GM12878 (cell line): Measurements from ENCODE around the gene RAD51B. TPM values are rescaled to one million over a fixed set of nuclear protein-coding genes. Genes with fewer than 3 reads are reported as not detected.
A peak's percentile ranks its signal among the peaks of the same experiment; 100 is the strongest.

ENCODE experiments used
- ATAC-seq: fragments of 200-7000 bp; cut with Tn5 transposase; 3 replicates; pipeline ENCODE4 v1.9.1; 2020; ENCODE audit warnings: mild to moderate bottlenecking, moderate library complexity
- BruUV-seq: library from RNA; stranded (reverse); fragments of 400-500 nt; replicated peaks from 2 replicates; lab custom pipeline; 2021; lab: Mats Ljungman, UMichigan
- CTCF ChIA-PET: fragments of 300-600 bp; sonication (Branson Sonifier 250); formaldehyde crosslinking; extraction: SDS; loops from one replicate; lab custom pipeline; 2021; ENCODE audit warnings: inconsistent platforms; lab: Yijun Ruan, JAX
- POLR2A ChIA-PET: fragments of 350-600 bp; formaldehyde crosslinking; extraction: SDS; loops from one replicate; lab custom pipeline; 2021; ENCODE audit warnings: inconsistent platforms; lab: Charles Lee
- RAD21 ChIA-PET: fragments of 300-600 bp; sonication (Branson Sonifier 250); formaldehyde crosslinking; loops from one replicate; lab custom pipeline; 2023; ENCODE audit warnings: antibody characterized with exemption; ENCODE audit not compliant: unreplicated experiment; lab: Charles Lee
- SMC1A ChIA-PET: fragments of 300-600 bp; sonication (Branson Sonifier 250); formaldehyde crosslinking; loops from one replicate; lab custom pipeline; 2023; ENCODE audit not compliant: unreplicated experiment, uncharacterized antibody; lab: Charles Lee
- DNase-seq: peaks from one replicate; pipeline ENCODE4 v3.0.0-alpha.2; 2011; ENCODE audit warnings: low read depth, low spot score
- FAIRE-seq: peaks from 3 replicates; lab custom pipeline; 2011; peaks lifted over from hg19 to GRCh38; lab: Jason Lieb, UNC
- H2AFZ ChIP-seq: 2 replicates; pipeline ENCODE4 v1.6.0; 2011; ENCODE audit warnings: low read depth, low read length, control low read depth; ENCODE audit not compliant: control insufficient read depth
- H3K27ac ChIP-seq: 2 replicates; pipeline ENCODE4 v1.5.1; 2011; ENCODE audit warnings: control low read depth; ENCODE audit not compliant: control insufficient read depth, insufficient read depth
- H3K27me3 ChIP-seq, 2 experiments: replicated peaks in 1 of 2; 2 replicates each; pipeline versions ENCODE4 v1.6.0 to v1.6.1; 2011; ENCODE audit warnings: low read length in 1 of 2; ENCODE audit not compliant: control insufficient read depth in 2 of 2, insufficient read depth in 2 of 2
- H3K36me3 ChIP-seq, 2 experiments: 2 replicates each; pipeline ENCODE4 v1.5.1; 2011; ENCODE audit warnings: low read length in 1 of 2; ENCODE audit not compliant: control insufficient read depth in 2 of 2, insufficient read depth in 2 of 2
- H3K4me1 ChIP-seq: 2 replicates; pipeline ENCODE4 v1.6.1; 2011; ENCODE audit warnings: mild to moderate bottlenecking, low read length, moderate library complexity, mixed read lengths; ENCODE audit not compliant: control insufficient read depth, insufficient read depth
- H3K4me2 ChIP-seq: 2 replicates; pipeline ENCODE4 v1.6.0; 2011; ENCODE audit warnings: control low read depth; ENCODE audit not compliant: control insufficient read depth, insufficient read depth
- H3K4me3 ChIP-seq: fragments of 200-600 bp; sonication (generic); 2 replicates; pipeline ENCODE4 v1.5.1; 2016
- H3K79me2 ChIP-seq: 2 replicates; pipeline ENCODE4 v1.6.0; 2011; ENCODE audit warnings: low read length; ENCODE audit not compliant: control insufficient read depth, insufficient read depth
- H3K9ac ChIP-seq: 2 replicates; pipeline ENCODE4 v1.8.0; 2011; ENCODE audit warnings: low read length, control low read depth, mixed read lengths; ENCODE audit not compliant: control insufficient read depth, insufficient read depth
- H3K9me3 ChIP-seq: replicated peaks from 3 replicates; pipeline ENCODE4 v1.5.1; 2011; ENCODE audit warnings: mild to moderate bottlenecking, low read length; ENCODE audit not compliant: control insufficient read depth, insufficient read depth
- H4K20me1 ChIP-seq: 2 replicates; pipeline ENCODE4 v1.6.0; 2011; ENCODE audit not compliant: control insufficient read depth, insufficient read depth
- BHLHE40 ChIP-seq, 2 experiments: fragments of 450-650 bp in 1 of 2; IDR thresholded peaks; 2 replicates each; pipeline ENCODE4 v1.6.1; 2011 to 2017; ENCODE audit warnings: low read depth in 2 of 2, borderline replicate concordance in 1 of 2, improper control_type of control experiment in 1 of 2, low read length in 1 of 2, mild to moderate bottlenecking in 1 of 2
- ETV6 ChIP-seq, 2 experiments: fragments of 450-650 bp in 1 of 2; IDR thresholded peaks in 1 of 2; conservative IDR thresholded peaks in 1 of 2; 2 replicates each; pipeline ENCODE4 v1.6.1; 2014; ENCODE audit warnings: antibody characterized with exemption in 1 of 2, borderline replicate concordance in 1 of 2, low read depth in 1 of 2, mild to moderate bottlenecking in 1 of 2, moderate library complexity in 1 of 2
- HDAC2 ChIP-seq: fragments of 200-600 bp; sonication (generic); IDR thresholded peaks from 2 replicates; pipeline ENCODE4 v1.6.1; 2017
- JUNB ChIP-seq: IDR thresholded peaks from 2 replicates; pipeline ENCODE4 v1.6.1; 2016; ENCODE audit warnings: antibody characterized with exemption, mild to moderate bottlenecking
- JUND ChIP-seq: IDR thresholded peaks from 2 replicates; pipeline ENCODE4 v1.6.1; 2012; ENCODE audit warnings: low read depth, mild to moderate bottlenecking, low read length, improper control_type of control experiment, moderate library complexity
- MTA3 ChIP-seq: IDR thresholded peaks from 2 replicates; pipeline ENCODE4 v1.6.1; 2012; ENCODE audit warnings: low read length, inconsistent platforms, borderline replicate concordance
- RBBP5 ChIP-seq: fragments of 200-600 bp; sonication (generic); conservative IDR thresholded peaks from 2 replicates; pipeline ENCODE4 v1.6.1; 2016
- WGBS: methylation state at CpG from one replicate; pipeline ENCODE4 v1.1.6; 2016; ENCODE audit warnings: low lambda C conversion rate; ENCODE audit not compliant: insufficient replicate concordance, insufficient coverage; ENCODE audit errors: missing lambda C conversion rate; 5-methylcytosine and 5-hydroxymethylcytosine counted together
- in situ Hi-C: fragments of 300-500 bp; cut with MboI; formaldehyde crosslinking; loops from 9 replicates; pipeline ENCODE4 v1.14.3; 2018; ENCODE audit warnings: mixed read lengths
- intact Hi-C: fragments of 100-400 bp; cut with micrococcal nuclease; formaldehyde crosslinking; loops from one replicate; pipeline ENCODE4 v1.14.2; 2022; ENCODE audit not compliant: unreplicated experiment
- polyA plus RNA-seq, 11 experiments: library from polyadenylated mRNA; depleted of rRNA in 4 of 11; unstranded in 6 of 11; stranded (reverse) in 5 of 11; fragments of >200 nt; fragmentation: Nextera tagmentation in 4 of 11; fragmentation: Illumina TruSeq in 1 of 11; extraction: Ambion mirVana in 4 of 11; extraction: Trizol in 1 of 11; gene quantifications; 1 replicate in 1 of 11; 2 replicates in 10 of 11; pipeline versions ENCODE4 v1.2.1 to v1.2.3, GENCODE V29; 2011 to 2016; ENCODE audit warnings: inconsistent platforms in 2 of 11, missing spikeins in 2 of 11, low read depth in 1 of 11
- total RNA-seq, 4 experiments: library from RNA; depleted of rRNA in 3 of 4; stranded (reverse); fragments of >200 nt in 3 of 4; fragmentation: Illumina TruSeq in 1 of 4; extraction: Trizol in 1 of 4; gene quantifications; 2 replicates each; pipeline versions ENCODE4 v1.2.1 to v1.2.3, GENCODE V29; 2013 to 2021
- TF ChIP-seq, protein P1 (sequence below): IDR thresholded peaks from 2 replicates; pipeline ENCODE4 v1.6.1; 2012; ENCODE audit warnings: low read depth, low read length, improper control_type of control experiment

Gene RAD51B
- total and polyA plus RNA-seq, 10 of the 15 experiments (the other 5 are each of a cell fraction or from before 2014, with no cell fraction given), result 9.8 to 26.8 (median 21.3) TPM

DNA sequence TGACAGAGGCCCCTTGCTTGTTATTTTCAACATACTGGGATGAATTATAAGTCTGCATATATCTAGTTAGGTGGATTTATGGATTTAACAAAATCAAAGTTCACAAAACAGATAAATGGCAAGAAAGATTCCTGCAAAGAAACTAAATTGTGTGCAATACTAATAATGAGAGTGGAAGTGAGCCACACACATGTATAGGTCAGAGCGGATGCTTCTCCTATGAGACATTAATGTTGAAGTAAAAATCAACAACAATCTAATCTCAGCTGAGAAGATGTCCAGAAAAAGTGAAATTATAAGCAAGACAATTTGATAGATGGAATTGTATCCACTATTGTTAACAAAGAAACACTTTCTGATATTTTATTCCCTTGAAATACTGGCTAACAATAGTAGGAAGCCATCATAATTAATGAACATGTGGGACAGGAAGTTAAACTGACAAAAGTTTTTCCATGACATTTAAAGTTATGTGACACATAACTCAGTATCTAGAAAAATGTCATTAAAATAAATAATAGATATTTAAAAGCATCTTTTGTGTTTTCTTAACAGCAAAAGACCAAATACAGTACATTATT, 39.7 kb downstream of the RAD51B start:
- no peaks in the 10 kb centered on the region for H3K4me1 ChIP-seq
- 36% methylated on average over 1 of the region's 1 CpG for WGBS
- H3K36me3 ChIP-seq, result no peaks in the 10 kb centered on the region
- POLR2A ChIA-PET, result no interaction called here
- SMC1A ChIA-PET, result interaction anchor here (2.5 kb wide), 1 partner anchor 22 kb away, joined by 6 read pairs; no protein-coding TSS in a partner anchor
- no peaks in the 10 kb centered on the region for H3K79me2 ChIP-seq
- no peak overlapping the region for H3K4me2 ChIP-seq
- DNase-seq (no peak), ATAC-seq (no peak), FAIRE-seq (no peak)
- CTCF ChIA-PET, result no interaction called here
- H3K27ac ChIP-seq, result no peak overlapping the region
- no peak overlapping the region for H2AFZ ChIP-seq
- no peak overlapping the region for H3K9ac ChIP-seq
- RAD21 ChIA-PET, result interaction anchor here (0.6 kb wide), 2 partner anchors 147 to 1257 kb away, joined by 3 read pairs; no protein-coding TSS in a partner anchor
- no peaks in the 10 kb centered on the region for H3K9me3 ChIP-seq
- TF ChIP-seq ETV6 (conservative IDR thresholded peaks at IDR 0.05 in 1 of 2, IDR thresholded peaks at IDR 0.05 in 1 of 2; ENCODE audit: borderline replicate concordance in 1 of 2, low read depth in 1 of 2), result peak in 1 of 2 experiments; percentile 26; a peak in 1 of 4 replicates
- TF ChIP-seq, protein P1, sequence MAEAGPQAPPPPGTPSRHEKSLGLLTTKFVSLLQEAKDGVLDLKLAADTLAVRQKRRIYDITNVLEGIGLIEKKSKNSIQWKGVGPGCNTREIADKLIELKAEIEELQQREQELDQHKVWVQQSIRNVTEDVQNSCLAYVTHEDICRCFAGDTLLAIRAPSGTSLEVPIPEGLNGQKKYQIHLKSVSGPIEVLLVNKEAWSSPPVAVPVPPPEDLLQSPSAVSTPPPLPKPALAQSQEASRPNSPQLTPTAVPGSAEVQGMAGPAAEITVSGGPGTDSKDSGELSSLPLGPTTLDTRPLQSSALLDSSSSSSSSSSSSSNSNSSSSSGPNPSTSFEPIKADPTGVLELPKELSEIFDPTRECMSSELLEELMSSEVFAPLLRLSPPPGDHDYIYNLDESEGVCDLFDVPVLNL, result no peak
- peak; percentile 67 for TF ChIP-seq JUNB
- no peak for TF ChIP-seq MTA3
- TF ChIP-seq BHLHE40 (IDR thresholded peaks at IDR 0.05; ENCODE audit: borderline replicate concordance in 1 of 2, low read depth in 2 of 2, low read length in 1 of 2), result no peak
- no peak for TF ChIP-seq HDAC2
- no peak for TF ChIP-seq JUND
- no peak for TF ChIP-seq RBBP5
- H3K27me3 ChIP-seq, result no peaks in the 10 kb centered on the region
- no TSS peak for BruUV-seq
- no peaks in the 10 kb centered on the region for H4K20me1 ChIP-seq
- in situ Hi-C loops, result no loop called here
- intact Hi-C loops, result no loop called here
- H3K4me3 ChIP-seq, result no peak overlapping the region
